Measurements from ENCODE around the gene FAF1.

- TF ChIP-seq EZH2 (IDR thresholded peaks at IDR 0.05; ENCODE audit: insufficient read depth, poor library complexity, severe bottlenecking) (no peak), EZH2phosphoT487 (IDR thresholded peaks at IDR 0.05; ENCODE audit: insufficient read depth, low read depth) (no peak)
Observed at GRCh38 chr1:50783286-50783685, 176.8 kb downstream of the FAF1 start.

Data from GM23248 (cell line).